Hepatocyte (in vitro differentiated cells): ENCODE data around the gene BSN.

Experiments used
- CTCF ChIP-seq: fragments of 200-600 bp; sonication (generic); IDR thresholded peaks from 2 replicates; pipeline ENCODE4 v1.5.1; 2016; ENCODE audit warnings: antibody characterized with exemption, mild to moderate bottlenecking; ENCODE audit not compliant: poor library complexity
- EZH2 ChIP-seq: fragments of 200-600 bp; sonication (generic); IDR thresholded peaks from 2 replicates; pipeline ENCODE4 v1.6.1; 2016; ENCODE audit warnings: antibody characterized with exemption, mild to moderate bottlenecking, borderline replicate concordance
- EZH2phosphoT487 ChIP-seq: fragments of 200-600 bp; sonication (generic); IDR thresholded peaks from one replicate; pipeline ENCODE4 v1.6.1; 2018; ENCODE audit warnings: antibody characterized with exemption, mild to moderate bottlenecking, low read depth, moderate library complexity; ENCODE audit not compliant: unreplicated experiment, severe bottlenecking

GRCh38 chr3:49593041-49593440 lies 38.8 kb downstream of the BSN start:
- TF ChIP-seq CTCF (no peak), EZH2 (no peak), EZH2phosphoT487 (no peak)
